NCI-H345 treated with DMSO at 0.1 percent for 48 hours (cell line): ENCODE data around the gene TSPAN9.
A peak's percentile ranks its signal among the peaks of the same experiment; 100 is the strongest.

Experiments
- DNase-seq: peaks from one replicate; lab custom pipeline; 2025; ENCODE audit not compliant: unreplicated experiment; lab: John Stamatoyannopoulos, UW

The TSPAN9 gene

GRCh38 chr12:3220382-3221321 lies 143.5 kb downstream of the TSPAN9 start:
- DNase-seq, result no peak

DNA sequence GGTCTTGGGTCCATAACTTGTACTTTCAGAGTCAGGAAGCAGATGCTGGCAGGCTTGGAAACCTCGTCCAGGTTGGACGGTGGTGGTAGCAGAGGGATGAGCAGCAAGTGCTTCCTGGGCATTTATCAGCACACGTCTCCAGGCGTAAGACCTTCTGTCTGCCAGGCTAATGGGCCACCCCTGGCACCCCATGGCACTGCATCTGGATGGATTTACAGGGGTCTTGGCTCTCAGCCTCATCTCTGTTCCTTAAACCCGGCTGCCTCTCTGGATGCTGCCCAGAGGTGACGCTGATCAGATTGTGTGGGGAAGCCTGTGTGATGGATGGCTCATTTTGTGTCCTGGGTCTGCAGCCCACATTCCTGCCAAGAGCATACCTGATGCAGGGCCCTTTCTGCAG lies 145.1 kb downstream of the TSPAN9 start:
- DNase-seq, result no peak

DNA sequence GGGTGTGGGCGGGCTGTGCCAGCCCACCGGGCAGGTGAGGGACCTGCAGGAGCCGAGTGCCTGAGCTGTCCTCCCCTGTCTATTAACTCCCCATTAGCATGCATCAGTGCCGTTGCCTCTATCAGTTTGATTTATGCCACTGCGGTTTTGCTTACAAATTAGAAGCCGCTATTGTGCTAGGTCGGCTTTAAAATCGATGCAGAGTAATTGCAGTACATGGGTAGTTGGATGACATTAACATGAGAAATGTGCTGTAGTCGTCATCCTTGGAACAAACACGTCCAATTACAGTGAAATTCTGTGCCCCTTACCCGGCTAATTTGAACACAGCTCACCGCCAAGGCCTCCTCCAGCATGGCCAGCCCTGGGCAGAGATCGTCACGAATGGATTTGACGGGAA lies 145.8 kb downstream of the TSPAN9 start:
- DNase-seq, result peak; percentile 33

DNA sequence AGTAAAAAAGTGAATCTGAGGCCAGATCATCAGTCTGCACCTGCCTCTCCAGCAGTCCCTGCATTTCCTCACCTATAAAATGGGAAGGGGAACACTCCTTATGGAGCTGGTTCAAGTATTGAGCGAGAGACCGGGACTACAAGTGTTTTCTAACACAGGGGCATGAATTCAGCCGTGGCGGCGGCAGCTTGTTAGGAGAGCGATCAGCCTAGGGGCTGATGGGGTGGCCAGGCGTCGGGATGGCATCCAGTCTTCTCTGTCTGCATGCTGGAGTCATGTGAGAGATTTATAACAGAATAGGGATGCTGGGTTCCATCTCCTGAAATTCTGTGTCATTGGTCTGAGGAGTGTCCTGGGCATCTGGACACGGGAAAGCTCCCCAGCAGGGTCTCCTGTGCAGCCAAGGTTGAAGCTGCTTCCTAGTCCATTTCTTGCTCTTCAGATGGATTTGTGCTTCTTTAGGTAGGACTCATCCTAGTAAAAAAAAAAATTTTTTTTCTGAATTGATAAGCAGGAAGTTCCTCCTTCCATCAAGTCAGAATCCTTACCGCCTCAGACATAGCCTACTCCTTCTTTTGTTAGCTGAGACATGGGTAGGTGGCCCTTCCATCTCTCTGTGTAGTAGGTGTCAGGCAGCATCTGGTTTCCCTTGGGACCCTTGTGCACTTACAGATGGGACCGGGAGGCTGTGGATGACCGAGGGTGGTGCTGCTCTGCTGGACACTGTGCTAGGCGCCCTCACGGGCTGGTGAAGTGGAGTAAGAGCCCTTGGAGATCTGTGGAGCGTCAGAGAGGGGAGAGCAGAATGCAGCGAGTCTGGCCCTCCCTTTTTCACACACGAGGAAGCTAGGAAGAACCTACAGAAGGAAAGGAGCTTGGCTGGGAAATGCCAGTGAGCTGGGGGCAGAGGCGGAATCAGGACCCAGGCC lies 146.7 kb downstream of the TSPAN9 start:
- DNase-seq, result peak; percentile 42

GRCh38 chr12:3224530-3224903 lies 147.3 kb downstream of the TSPAN9 start:
- DNase-seq, result no peak

- DNase-seq, result no peak
Measured at GRCh38 chr12:3225154-3225795, 148.1 kb downstream of the TSPAN9 start.

- no peak for DNase-seq
Measured at GRCh38 chr12:3225796-3226180, 148.6 kb downstream of the TSPAN9 start.

DNA sequence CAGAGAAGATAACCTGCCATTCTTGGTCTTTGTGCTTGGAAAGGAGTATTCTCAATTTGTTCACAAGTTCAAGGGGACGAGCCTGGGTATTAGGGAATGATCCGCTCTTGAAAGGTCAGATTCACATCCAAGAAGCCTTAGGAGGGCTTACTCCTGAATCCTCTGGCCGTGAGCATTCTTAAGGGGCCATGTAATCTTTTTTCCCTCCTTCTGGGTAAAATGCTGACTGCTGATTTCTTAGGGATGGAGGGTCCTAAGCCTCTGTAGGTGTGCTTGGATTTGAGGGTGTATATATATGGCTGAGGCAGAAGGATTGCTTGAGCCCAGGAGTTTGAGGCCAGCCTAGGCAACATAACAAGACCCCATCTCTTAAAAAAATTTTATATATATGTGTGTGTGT lies 149.1 kb downstream of the TSPAN9 start:
- DNase-seq, result no peak

DNA sequence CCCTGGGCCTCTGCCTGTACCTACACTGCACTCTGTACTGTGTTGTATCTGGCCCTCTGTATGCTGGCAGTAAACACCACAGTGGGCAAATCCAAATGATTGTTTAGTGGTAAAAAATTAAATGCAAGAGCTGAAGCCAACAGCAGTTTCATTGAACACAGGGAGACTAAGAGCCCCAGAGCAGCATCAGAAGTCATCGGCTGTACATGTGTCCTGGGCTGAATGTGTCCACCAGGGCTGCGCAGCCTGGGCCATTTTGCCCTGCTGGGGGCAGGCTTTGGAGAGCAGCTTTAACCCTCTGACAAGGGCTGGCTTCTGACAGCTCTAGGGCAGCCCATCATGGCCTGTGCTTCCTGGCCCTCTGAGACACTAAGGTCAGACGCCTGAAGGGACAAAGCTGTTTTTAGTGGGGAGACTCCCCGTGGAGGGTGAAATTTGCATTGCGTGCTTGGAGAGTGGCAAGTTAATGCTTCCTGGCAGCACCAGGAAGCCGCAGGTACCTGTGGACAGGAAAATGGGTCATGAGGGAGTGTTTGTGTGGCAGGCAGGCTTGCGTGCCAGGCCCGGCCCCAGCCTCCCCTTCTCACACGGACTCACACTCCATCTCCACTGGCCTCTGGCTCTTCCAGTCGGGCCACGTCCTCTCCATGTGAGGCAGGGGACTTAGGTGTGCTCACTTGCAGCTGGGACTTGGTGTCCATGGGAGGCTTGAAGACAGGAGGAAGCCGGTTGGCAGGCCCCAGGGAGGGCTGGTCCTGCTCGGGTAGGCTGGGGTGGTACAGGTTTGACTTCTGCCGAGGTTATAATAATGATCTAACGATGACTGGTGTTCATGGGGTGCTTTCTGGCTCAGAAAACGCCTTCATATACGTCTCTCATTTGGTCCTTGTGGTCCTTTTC lies 150.1 kb downstream of the TSPAN9 start:
- no peak for DNase-seq

GRCh38 chr12:3228552-3228951 lies 151.4 kb downstream of the TSPAN9 start:
- DNase-seq, result no peak

GRCh38 chr12:3229577-3229976 lies 152.4 kb downstream of the TSPAN9 start:
- no peak for DNase-seq

DNA sequence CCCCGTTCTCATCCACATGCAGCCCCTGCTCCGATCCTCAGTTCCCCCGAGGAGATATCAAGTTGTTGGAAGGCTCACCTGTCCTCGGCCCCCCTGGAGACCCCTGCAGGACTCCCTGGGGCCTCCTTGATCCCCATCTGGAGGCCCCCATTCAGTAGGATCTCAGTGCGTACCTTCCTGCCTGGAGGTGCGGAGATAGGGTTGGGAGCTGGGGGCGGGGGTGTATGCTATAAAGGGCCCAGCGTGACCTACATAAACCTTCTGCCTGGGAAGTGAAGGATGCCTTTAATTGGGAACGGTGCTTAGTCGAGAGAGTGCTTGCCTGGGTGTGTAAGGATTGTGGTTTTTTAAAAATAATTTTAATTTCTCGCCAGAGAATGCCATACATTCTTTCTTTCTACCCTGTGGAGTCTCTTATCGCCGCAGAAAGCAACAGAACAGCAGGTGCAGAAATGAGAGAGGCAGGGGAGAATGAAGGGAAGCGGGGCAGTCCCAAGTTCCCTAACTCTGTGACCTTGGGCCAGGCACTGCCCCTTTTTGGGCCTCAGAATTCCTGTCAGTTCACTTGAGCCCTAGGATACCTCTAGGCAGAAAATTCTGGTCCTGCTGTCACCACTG lies 153.7 kb downstream of the TSPAN9 start:
- DNase-seq, result no peak

- no peak for DNase-seq
Measured at GRCh38 chr12:3231399-3231876, 154.3 kb downstream of the TSPAN9 start.

DNA sequence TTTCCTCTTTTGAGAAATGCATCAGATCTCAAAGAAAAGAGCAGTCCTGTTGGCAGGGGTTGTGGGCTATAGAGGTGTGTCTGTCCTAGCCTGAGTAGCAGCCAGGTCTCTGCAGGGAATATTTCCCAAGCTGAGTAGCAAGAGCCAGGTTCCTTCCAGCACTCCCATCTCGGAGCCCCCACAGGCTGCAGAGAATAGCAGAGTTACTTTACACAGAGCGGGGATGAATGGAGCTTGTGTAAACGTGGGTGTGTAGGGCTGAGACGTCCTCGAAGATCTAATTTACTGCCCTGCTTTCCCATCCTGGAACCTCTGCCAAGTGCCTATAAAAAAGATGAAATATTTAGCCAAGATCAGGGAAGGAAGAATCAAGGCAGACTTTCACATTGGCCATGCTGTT lies 156.6 kb downstream of the TSPAN9 start:
- no peak for DNase-seq

GRCh38 chr12:3236345-3237187 lies 159.4 kb downstream of the TSPAN9 start:
- DNase-seq, result no peak

DNA sequence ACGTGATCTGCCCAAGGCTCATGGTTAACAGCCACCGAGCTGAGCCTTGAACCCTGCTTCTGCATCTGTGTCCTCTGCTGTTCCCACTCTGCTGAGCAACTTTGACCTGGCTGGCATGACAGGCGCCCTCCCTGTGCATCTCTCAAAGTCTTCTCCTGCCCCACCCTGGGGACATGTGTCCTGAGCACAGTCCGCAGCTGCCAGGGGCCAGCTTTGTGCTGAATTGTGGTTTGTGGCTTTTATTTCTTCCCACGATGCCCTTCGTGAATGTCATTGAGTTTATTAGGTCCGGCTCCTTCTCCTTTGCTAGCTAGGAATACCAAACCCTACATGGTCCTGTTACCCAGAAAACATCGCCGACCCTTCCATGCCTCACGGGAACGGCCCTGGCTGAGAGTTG lies 161.0 kb downstream of the TSPAN9 start:
- DNase-seq, result no peak

DNA sequence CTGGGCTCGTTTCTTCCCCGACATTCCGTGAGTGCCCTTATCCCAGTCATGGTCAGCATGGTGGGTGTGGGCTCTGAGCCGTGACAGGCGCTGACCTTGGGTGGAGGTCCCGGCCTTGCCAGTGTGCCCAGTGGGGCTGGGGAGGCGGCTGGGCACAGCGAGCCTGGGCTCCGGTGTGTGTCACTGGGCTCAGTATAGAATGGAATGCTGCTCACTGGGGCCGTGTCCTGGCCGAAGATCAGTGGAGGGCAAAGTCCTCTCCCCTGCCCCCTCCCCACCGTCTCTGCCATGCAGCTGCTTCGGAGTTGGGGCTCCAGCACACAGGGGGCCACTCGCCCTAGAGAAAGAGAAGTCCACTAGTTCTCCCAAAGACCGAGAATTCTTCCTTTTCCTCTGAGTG lies 164.4 kb downstream of the TSPAN9 start:
- DNase-seq, result no peak

- no peak for DNase-seq
Measured at GRCh38 chr12:3242199-3242863, 165.2 kb downstream of the TSPAN9 start.
